ENCODE measurements around the gene COMMD10.
A peak's percentile ranks its signal among the peaks of the same experiment; 100 is the strongest.

COMMD10 gene

DNA sequence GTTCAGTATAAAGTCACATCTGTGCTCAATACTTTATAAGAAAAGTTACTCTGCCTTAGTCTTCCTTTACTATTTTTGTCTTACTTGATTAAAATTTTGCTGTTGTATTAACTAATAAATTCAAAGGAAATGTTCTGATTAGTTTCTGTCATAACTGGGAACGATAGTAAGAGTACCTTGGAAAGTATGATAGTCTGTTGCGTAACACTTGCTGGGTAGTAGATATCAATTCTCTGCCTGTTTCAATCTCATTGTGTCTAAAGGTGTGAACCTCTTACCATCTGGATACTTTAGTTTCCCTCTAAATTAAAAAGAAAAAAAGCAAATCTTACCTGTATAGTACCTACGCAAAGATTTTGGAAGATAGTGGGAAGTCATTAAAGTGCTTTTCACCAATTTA is 48.5 kb downstream of the COMMD10 start:
- WGBS, result 100% methylated on average over 2 of the region's 3 CpGs
- H3K79me1 ChIP-seq (replicated peaks; ENCODE audit: low read length, poor library complexity, severe bottlenecking), result peaks cover 4% of the 10 kb centered on the region
- H3K4me3 ChIP-seq (ENCODE audit: insufficient read depth in 1 of 2, low read depth in 1 of 2, low read length in 2 of 2), result no peak overlapping the region

DNA sequence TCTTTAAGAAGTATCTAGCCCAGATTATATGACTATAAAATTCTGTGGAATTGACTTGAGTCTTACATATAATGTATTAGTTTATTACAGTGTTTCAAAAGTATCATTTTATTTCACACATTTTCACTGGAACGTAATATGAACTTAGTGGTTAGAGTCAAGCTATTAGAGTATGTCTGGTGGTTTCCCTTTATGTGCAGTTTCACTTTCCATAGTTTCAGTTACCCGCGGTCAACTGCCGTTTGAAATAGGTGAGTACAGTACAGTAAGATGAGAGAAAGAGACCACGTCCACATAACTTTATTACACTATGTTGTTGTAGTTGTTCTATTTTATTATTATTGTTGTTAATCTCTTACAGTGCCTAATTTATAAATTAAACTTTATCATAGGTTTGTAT is 50.5 kb downstream of the COMMD10 start:
- no peak overlapping the region for H2AK5ac ChIP-seq (ENCODE audit: low read length, severe bottlenecking)
- no peak overlapping the region for H3K4me2 ChIP-seq (ENCODE audit: low read length, poor library complexity, severe bottlenecking)
- H3K4me1 ChIP-seq (ENCODE audit: control insufficient read depth, insufficient read depth, low read depth, low read length), result no peaks in the 10 kb centered on the region
- no peak overlapping the region for H2BK5ac ChIP-seq (ENCODE audit: low read depth, low read length, poor library complexity, severe bottlenecking)
- no peak overlapping the region for H3K27ac ChIP-seq (ENCODE audit: low read length, poor library complexity, severe bottlenecking)
- DNase-seq, result no peak
- H3K4ac ChIP-seq (ENCODE audit: low read depth in 1 of 2, low read length in 2 of 2), result no peak overlapping the region
- H3K27me3 ChIP-seq (ENCODE audit: control insufficient read depth in 1 of 2, insufficient read depth in 1 of 2, low read length in 2 of 2), result no peaks in the 10 kb centered on the region
- H2BK15ac ChIP-seq (ENCODE audit: low read depth, poor library complexity, severe bottlenecking), result no peak overlapping the region
- H3K79me1 ChIP-seq (replicated peaks; ENCODE audit: low read length, poor library complexity, severe bottlenecking), result peaks cover 4% of the 10 kb centered on the region
- no peak overlapping the region for H2BK12ac ChIP-seq (ENCODE audit: low read length in 2 of 2)
- H3K18ac ChIP-seq (ENCODE audit: low read depth in 1 of 2, low read length in 2 of 2), result no peak overlapping the region
- H3K36me3 ChIP-seq (ENCODE audit: control insufficient read depth in 1 of 2, insufficient read depth in 2 of 2, low read depth in 1 of 2, low read length in 2 of 2), result no peaks in the 10 kb centered on the region
- no peaks in the 10 kb centered on the region for H3K9me3 ChIP-seq (ENCODE audit: control insufficient read depth, low read length)
- no peak overlapping the region for H2AFZ ChIP-seq (ENCODE audit: low read depth, low read length)
- no peak overlapping the region for H3K9ac ChIP-seq (ENCODE audit: low read length)
- no peak overlapping the region for H3K14ac ChIP-seq (ENCODE audit: low read length in 2 of 2)
- H4K8ac ChIP-seq (ENCODE audit: low read length), result no peak overlapping the region
- H2BK120ac ChIP-seq (ENCODE audit: low read depth, low read length), result no peak overlapping the region
- H3K4me3 ChIP-seq (ENCODE audit: insufficient read depth in 1 of 2, low read depth in 1 of 2, low read length in 2 of 2), result no peak overlapping the region
- 100% methylated on average over 1 of the region's 5 CpGs for WGBS
- no peak overlapping the region for H3K23ac ChIP-seq (ENCODE audit: low read length in 2 of 2)
- no peak overlapping the region for H4K91ac ChIP-seq (ENCODE audit: low read length)

More for the DNA sequence above, 48.5 kb downstream of the COMMD10 start:
- Histone ChIP-seq H3K36me3 (ENCODE audit: control insufficient read depth in 1 of 2, insufficient read depth in 2 of 2, low read depth in 1 of 2, low read length in 2 of 2) (no peaks in the 10 kb centered on the region), H3K27ac (ENCODE audit: low read length, poor library complexity, severe bottlenecking) (no peak overlapping the region), H3K4ac (ENCODE audit: low read depth in 1 of 2, low read length in 2 of 2) (no peak overlapping the region), H3K14ac (ENCODE audit: low read length in 2 of 2) (no peak overlapping the region), H2BK120ac (ENCODE audit: low read depth, low read length) (no peak overlapping the region), H3K9ac (ENCODE audit: low read length) (no peak overlapping the region), H4K91ac (ENCODE audit: low read length) (no peak overlapping the region), H3K4me1 (ENCODE audit: control insufficient read depth, insufficient read depth, low read depth, low read length) (no peaks in the 10 kb centered on the region), H3K27me3 (ENCODE audit: control insufficient read depth in 1 of 2, insufficient read depth in 1 of 2, low read length in 2 of 2) (no peaks in the 10 kb centered on the region), H2BK15ac (ENCODE audit: low read depth, poor library complexity, severe bottlenecking) (no peak overlapping the region), H3K18ac (ENCODE audit: low read depth in 1 of 2, low read length in 2 of 2) (no peak overlapping the region), H4K8ac (ENCODE audit: low read length) (no peak overlapping the region), H3K23ac (ENCODE audit: low read length in 2 of 2) (no peak overlapping the region), H2AK5ac (ENCODE audit: low read length, severe bottlenecking) (no peak overlapping the region), H2AFZ (ENCODE audit: low read depth, low read length) (no peak overlapping the region), H3K4me2 (ENCODE audit: low read length, poor library complexity, severe bottlenecking) (no peak overlapping the region), H2BK5ac (ENCODE audit: low read depth, low read length, poor library complexity, severe bottlenecking) (no peak overlapping the region), H2BK12ac (ENCODE audit: low read length in 2 of 2) (no peak overlapping the region), H3K9me3 (ENCODE audit: control insufficient read depth, low read length) (no peaks in the 10 kb centered on the region)
- DNase-seq, result no peak

DNA sequence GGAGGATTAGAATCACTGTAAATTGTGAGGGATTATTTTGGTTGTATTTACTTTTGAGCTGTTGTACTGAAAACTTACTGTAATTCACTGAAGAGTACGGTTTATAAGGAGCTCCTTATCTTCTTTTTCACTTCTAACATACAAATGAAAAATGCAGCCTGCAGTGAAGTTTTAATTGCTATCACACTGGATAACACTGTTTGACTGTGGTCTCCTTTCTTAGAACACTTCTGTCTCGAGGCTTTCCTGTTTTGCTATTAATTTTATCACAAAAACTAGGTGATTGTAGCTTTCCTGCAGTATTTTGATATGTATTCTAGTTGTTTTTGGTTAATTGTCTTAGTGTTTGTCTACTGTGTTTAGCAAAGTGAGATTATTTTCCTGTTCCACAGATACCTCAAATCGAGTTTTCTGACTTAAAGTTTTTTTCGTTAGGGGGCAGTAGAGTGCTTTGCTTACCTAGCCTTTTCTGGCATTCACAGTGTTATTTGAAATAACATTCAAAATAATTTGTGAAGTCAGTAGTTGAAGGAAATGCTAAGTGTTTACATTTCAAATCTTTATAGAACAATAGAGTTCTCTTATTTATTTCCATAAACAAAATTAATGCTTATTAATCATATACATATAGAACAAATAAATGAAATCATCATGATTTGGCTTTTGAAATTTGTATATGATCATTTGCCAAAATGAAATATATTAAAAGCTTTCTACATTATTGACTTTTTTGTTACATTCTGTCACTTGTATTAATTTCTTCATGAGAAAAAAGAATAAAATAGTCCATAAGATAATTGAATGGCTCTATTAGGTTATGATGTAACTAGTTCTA is 52.9 kb downstream of the COMMD10 start:
- Histone ChIP-seq H2BK5ac (ENCODE audit: low read depth, low read length, poor library complexity, severe bottlenecking) (no peak overlapping the region), H3K4ac (ENCODE audit: low read depth in 1 of 2, low read length in 2 of 2) (no peak overlapping the region), H3K23ac (ENCODE audit: low read length in 2 of 2) (no peak overlapping the region), H3K18ac (ENCODE audit: low read depth in 1 of 2, low read length in 2 of 2) (no peak overlapping the region), H3K14ac (ENCODE audit: low read length in 2 of 2) (no peak overlapping the region), H4K8ac (ENCODE audit: low read length) (no peak overlapping the region), H3K36me3 (ENCODE audit: control insufficient read depth in 1 of 2, insufficient read depth in 2 of 2, low read depth in 1 of 2, low read length in 2 of 2) (no peaks in the 10 kb centered on the region), H3K27ac (ENCODE audit: low read length, poor library complexity, severe bottlenecking) (no peak overlapping the region), H3K27me3 (ENCODE audit: control insufficient read depth in 1 of 2, insufficient read depth in 1 of 2, low read length in 2 of 2) (no peaks in the 10 kb centered on the region), H2BK12ac (ENCODE audit: low read length in 2 of 2) (no peak overlapping the region), H4K91ac (ENCODE audit: low read length) (no peak overlapping the region), H3K4me2 (ENCODE audit: low read length, poor library complexity, severe bottlenecking) (no peak overlapping the region), H3K4me1 (ENCODE audit: control insufficient read depth, insufficient read depth, low read depth, low read length) (no peaks in the 10 kb centered on the region), H3K9ac (ENCODE audit: low read length) (no peak overlapping the region), H3K79me1 (replicated peaks; ENCODE audit: low read length, poor library complexity, severe bottlenecking) (peaks cover 2% of the 10 kb centered on the region), H2BK15ac (ENCODE audit: low read depth, poor library complexity, severe bottlenecking) (no peak overlapping the region), H2AK5ac (ENCODE audit: low read length, severe bottlenecking) (no peak overlapping the region), H3K9me3 (ENCODE audit: control insufficient read depth, low read length) (no peaks in the 10 kb centered on the region), H3K4me3 (ENCODE audit: insufficient read depth in 1 of 2, low read depth in 1 of 2, low read length in 2 of 2) (no peak overlapping the region), H2AFZ (ENCODE audit: low read depth, low read length) (no peak overlapping the region), H2BK120ac (ENCODE audit: low read depth, low read length) (no peak overlapping the region)
- WGBS, result no CpG with 5 or more reads among the region's 4 CpGs
- peak; percentile 59 for DNase-seq

DNA sequence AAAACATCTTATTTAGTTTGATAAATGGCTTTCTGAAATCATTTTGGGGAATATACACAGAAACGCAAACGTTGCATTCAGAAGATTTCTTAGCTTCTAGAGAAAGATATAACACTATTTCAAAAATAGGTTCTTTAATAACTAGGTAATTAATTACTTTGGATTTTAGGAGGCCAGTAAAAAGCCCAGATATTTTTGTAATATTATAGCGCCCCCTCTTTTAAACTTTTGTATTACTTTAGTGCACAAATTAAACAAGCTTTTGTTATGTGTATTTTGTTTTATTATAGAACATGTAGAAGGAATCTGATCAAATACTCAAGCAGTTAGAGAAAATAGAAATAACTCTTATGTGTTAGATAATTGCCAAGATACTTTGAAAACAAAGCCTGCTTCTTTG is 57.7 kb downstream of the COMMD10 start:
- no peaks in the 10 kb centered on the region for H3K9me3 ChIP-seq (ENCODE audit: control insufficient read depth, low read length)

More for the DNA sequence above, 57.7 kb downstream of the COMMD10 start:
- H2BK15ac ChIP-seq (ENCODE audit: low read depth, poor library complexity, severe bottlenecking), result no peak overlapping the region
- peaks cover 6% of the 10 kb centered on the region for H3K79me1 ChIP-seq (replicated peaks; ENCODE audit: low read length, poor library complexity, severe bottlenecking)
- H3K14ac ChIP-seq (ENCODE audit: low read length in 2 of 2), result no peak overlapping the region
- H3K27ac ChIP-seq (ENCODE audit: low read length, poor library complexity, severe bottlenecking), result no peak overlapping the region
- H3K4ac ChIP-seq (ENCODE audit: low read depth in 1 of 2, low read length in 2 of 2), result no peak overlapping the region
- no peaks in the 10 kb centered on the region for H3K4me1 ChIP-seq (ENCODE audit: control insufficient read depth, insufficient read depth, low read depth, low read length)
- no peak for DNase-seq
- H4K91ac ChIP-seq (ENCODE audit: low read length), result no peak overlapping the region
- no peak overlapping the region for H3K4me3 ChIP-seq (ENCODE audit: insufficient read depth in 1 of 2, low read depth in 1 of 2, low read length in 2 of 2)
- H2BK5ac ChIP-seq (ENCODE audit: low read depth, low read length, poor library complexity, severe bottlenecking), result no peak overlapping the region
- no peak overlapping the region for H3K4me2 ChIP-seq (ENCODE audit: low read length, poor library complexity, severe bottlenecking)
- H2AFZ ChIP-seq (ENCODE audit: low read depth, low read length), result no peak overlapping the region
- H3K36me3 ChIP-seq (ENCODE audit: control insufficient read depth in 1 of 2, insufficient read depth in 2 of 2, low read depth in 1 of 2, low read length in 2 of 2), result no peaks in the 10 kb centered on the region
- no peak overlapping the region for H3K9ac ChIP-seq (ENCODE audit: low read length)
- H3K27me3 ChIP-seq (ENCODE audit: control insufficient read depth in 1 of 2, insufficient read depth in 1 of 2, low read length in 2 of 2), result no peaks in the 10 kb centered on the region
- no peak overlapping the region for H4K8ac ChIP-seq (ENCODE audit: low read length)
- WGBS, result no CpG with 5 or more reads among the region's 3 CpGs
- H3K18ac ChIP-seq (ENCODE audit: low read depth in 1 of 2, low read length in 2 of 2), result no peak overlapping the region
- H2AK5ac ChIP-seq (ENCODE audit: low read length, severe bottlenecking), result no peak overlapping the region
- no peak overlapping the region for H2BK120ac ChIP-seq (ENCODE audit: low read depth, low read length)
- no peak overlapping the region for H2BK12ac ChIP-seq (ENCODE audit: low read length in 2 of 2)
- H3K23ac ChIP-seq (ENCODE audit: low read length in 2 of 2), result no peak overlapping the region
